Astrocyte (in vitro differentiated cells and primary cell): Measurements from ENCODE around the gene HYLS1.

Experiments used
- CTCF ChIP-seq: IDR thresholded peaks from 2 replicates; pipeline ENCODE4 v1.5.1; 2011; ENCODE audit warnings: low read depth, mild to moderate bottlenecking, inconsistent platforms, low read length, moderate library complexity; ENCODE audit not compliant: insufficient read depth
- EZH2 ChIP-seq: IDR thresholded peaks from 2 replicates; pipeline ENCODE4 v1.6.1; 2012; ENCODE audit warnings: mild to moderate bottlenecking, low read length, inconsistent platforms; ENCODE audit not compliant: insufficient read depth

- TF ChIP-seq CTCF: peak; percentile 81
- TF ChIP-seq EZH2: no peak
Measured at GRCh38 chr11:125923012-125923579, 35.6 kb downstream of the HYLS1 start.
